HTR-8/SVneo (cell line): ENCODE results near the gene SLC35F3.
"Not testable (repeated sequence)": the region's sequence is repeated elsewhere in the genome, so short reads cannot be mapped to it uniquely, and the experiment has no call there.

Source experiments
- DNase-seq: peaks from one replicate; pipeline ENCODE4 v3.0.0; 2011; ENCODE audit warnings: low spot score, mixed read lengths; ENCODE audit not compliant: insufficient read length
- FAIRE-seq: peaks from 2 replicates; lab custom pipeline; 2011; peaks lifted over from hg19 to GRCh38; lab: Jason Lieb, UNC

The SLC35F3 gene

DNA sequence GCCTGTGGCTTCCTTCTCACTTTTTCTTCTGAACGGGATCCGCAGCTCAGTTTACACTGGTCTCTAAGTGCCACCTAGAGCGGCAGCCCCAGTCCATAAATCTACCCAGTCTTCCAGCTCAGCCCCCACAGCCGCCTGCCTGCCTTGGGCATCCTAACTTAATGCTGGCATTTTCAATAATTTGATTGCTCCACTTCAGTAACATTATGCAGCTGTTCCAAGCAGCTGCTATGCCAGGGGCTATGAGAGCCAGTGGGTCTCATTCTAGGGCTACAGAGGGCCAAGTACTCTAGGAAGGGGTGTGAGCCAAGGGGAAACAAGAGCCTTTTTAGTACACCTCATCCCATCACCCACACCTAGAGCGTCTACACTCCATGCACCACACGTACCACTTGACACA is 420.3 kb downstream of the SLC35F3 start:
- FAIRE-seq, result no peak

DNA sequence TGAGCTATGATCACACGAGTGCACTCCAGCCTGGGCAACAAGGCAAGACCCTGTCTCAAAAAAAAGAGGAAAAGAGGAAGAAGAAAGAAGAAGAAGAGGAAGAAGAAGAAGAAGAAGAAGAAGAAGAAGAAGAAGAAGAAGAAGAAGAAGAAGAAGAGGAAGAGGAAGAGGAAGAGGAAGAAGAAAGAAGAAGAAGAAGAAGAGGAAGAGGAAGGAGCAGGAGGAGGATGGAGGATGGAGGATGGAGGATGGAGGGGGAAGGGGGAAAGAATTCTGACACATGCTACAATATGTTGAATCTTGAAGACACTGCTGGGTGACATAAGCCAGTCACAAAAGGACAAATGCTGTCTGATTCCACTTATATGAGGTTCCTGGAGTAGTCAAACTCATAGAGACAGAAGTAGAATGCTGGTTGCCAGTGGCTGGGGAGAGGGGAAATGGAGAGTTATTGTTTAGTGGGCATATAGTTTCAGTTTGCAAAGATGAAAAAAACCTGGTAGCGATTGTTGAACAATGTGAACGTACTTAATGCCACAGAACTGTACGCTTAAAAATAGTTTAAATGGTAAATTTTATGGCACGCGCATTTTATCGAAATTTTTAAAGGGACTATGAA is 421.5 kb downstream of the SLC35F3 start:
- DNase-seq (no peak), FAIRE-seq (no peak)

More for the DNA sequence above, 420.3 kb downstream of the SLC35F3 start:
- no peak for DNase-seq

DNA sequence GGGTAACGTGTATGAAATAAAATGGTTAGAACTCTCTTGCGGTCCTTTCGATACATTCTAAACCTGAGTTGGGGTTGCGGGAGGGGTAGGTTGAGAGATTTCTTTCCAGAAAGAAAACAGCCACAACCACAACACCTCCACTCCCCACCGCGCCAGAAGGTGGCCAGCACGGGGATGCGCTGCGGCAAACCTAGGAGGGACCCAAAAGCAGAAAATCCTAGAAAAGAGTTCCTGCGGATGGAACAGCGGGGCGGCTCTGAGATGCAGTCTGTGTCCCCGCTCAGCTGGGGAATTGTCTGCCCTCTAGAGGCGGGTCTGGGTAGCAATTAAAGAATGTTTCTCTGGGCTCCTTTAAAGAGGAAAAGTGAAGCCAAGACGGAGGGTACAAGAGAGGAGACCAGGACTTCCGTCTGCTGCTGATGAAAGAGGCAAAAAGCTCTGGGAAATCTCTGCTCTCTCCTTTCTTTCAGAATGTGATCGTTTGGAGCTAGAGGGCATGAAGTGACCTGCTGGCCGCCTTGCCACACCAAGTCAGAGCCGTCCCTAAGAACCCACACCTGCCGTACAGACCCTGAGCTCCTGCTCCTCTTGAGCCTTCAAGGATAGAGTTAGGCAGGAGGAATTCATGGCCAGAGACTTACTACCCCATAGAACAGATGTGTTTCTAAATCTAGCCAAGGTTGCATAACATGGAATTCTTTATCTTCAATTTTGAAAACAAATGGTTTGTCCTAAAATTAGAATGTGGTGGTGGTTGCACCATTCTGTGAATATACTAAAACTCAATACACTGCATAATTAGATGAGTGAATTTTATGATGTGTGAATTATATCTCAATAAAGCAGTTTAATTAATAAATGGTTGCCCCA is 422.3 kb downstream of the SLC35F3 start:
- FAIRE-seq, result no peak
- DNase-seq, result peak; percentile 81

DNA sequence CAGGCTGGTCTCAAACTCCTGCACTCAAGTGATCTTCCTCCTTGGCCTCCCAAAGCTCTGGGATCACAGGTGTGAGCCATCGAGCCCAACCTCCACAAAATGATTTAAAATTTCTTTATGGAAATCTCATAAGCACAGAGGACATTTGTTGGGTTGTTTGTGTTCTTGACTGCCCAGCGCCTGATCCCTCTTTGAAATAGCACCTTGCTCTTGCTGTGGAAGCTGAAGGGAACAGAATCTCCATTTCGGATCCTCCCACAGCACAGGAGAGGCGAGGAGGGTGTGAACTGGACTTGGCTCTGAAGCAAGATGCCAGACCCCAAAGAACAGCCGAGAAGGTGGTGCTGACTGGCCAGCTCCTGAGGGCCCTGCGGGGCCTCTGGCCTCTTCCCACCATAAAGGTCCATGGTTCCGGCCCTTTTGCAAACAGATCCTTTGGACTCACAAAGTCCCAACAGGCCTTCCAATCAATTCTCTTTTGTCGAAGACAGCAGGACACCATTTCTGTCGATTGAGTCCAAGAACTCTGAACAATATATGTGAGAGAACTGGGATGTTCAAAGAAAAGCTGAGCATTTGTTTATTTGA is 423.2 kb downstream of the SLC35F3 start:
- no peak for DNase-seq
- no peak for FAIRE-seq

DNA sequence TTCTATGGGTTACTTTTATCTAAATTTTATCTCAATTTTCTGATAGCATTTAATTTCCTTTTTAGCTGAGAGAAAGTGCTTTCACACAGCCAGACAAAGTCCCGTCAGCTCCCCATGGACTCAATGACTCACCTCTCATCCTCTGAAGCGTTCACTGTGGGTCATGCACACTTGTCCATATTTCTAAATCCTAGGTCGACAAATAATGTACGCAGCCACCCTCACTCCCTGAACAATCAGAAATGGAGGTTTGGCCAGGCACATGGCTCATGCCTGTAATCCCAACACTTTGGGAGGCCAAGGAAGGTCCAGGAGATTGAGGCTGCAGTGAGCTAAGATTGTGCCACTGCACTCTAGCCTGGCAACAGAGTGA is 426.4 kb downstream of the SLC35F3 start:
- FAIRE-seq (no peak), DNase-seq (no peak)

DNA sequence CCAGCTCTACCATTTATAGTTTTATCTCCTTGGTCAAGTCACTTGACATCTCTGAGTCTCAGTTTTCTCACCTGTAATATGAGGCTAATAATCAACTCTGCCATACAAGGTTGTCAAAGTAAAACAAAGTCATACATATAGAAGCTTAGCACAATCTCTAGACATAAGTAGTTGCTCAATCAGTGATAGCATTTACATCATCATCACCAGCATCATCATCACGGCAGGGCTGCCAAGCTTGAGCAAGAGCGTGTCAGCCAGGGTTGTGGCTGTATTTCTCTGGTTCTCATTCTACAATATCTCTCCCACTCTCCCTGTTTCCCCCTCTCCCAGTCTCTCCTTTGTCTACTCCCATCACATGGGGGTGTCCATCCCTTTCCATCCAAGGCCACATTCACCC is 427.0 kb downstream of the SLC35F3 start:
- FAIRE-seq (no peak), DNase-seq (no peak)

DNA sequence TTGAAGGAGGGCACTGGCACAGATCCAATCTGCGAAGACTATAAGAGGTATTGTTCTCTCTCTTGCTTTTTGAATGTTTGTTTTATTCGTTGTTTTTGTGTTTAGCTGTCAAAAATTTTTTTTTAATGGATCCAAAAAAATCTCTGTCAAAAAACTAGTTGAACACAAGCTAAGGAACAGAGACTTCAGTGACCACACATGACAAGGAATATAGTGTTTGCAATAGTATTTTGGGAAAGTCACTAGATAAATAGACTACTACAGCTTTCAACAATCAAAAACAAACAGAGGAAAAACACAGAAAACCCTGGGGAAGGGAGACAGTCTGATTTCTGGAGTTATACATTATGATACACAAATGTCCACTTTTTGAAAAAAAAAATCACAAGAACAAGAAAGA is 431.9 kb downstream of the SLC35F3 start:
- no peak for DNase-seq
- no peak for FAIRE-seq

DNA sequence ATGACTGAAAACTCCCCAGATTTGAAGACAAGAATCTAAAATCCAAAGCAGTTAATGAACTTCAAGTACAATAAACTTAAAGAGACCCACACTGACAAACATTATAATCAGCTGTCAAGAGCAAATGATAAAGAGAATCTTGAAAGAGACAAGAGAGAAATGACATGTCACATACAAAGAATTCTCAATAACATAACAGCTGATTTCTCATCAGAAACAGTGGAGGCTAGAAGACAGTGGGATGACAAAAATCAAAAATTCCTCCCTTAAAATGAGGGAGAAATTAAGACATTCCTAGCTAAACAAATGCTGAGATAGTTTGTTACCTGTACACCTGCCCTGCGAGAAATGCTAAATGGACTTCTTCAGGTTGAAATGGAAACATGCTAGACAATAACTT is 432.8 kb downstream of the SLC35F3 start:
- FAIRE-seq, result no peak
- DNase-seq, result no peak

DNA sequence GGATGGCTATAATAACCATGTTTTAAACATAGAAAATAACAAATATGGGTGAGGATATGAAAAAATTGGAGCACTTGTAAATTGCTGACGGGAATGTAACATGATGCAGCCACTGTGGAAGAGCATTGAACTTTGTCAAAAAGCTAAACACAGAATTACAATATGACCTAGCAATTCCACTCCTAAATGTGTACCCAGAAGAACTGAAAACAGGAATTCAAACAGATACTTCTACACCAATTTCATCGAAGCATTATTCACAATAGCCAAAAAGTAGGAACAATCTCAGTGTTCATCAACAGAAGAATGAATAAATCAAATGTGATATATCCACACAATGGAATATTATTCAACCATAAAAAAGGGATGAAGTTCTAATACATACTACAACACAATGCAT is 436.1 kb downstream of the SLC35F3 start:
- FAIRE-seq (no peak), DNase-seq (no peak)

DNA sequence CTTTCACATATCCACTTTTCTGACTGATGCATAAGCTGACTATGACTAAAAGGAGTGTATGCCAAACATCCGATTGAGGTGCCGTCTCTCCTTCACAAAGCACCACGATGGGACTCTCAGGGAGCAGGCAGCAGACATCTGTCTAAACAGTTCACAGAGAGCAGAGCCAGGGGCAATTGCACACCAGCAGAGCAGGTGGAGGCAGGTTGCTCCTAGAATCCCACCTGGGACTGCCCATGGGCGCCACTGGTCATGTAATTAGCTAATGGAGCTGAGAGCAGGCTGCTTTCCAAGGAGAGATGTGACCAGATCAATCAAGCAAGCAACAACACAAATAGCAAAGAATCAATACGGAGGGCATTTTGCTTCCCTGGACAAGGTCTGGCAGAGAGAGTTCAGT is 438.3 kb downstream of the SLC35F3 start:
- DNase-seq (no peak), FAIRE-seq (no peak)

DNA sequence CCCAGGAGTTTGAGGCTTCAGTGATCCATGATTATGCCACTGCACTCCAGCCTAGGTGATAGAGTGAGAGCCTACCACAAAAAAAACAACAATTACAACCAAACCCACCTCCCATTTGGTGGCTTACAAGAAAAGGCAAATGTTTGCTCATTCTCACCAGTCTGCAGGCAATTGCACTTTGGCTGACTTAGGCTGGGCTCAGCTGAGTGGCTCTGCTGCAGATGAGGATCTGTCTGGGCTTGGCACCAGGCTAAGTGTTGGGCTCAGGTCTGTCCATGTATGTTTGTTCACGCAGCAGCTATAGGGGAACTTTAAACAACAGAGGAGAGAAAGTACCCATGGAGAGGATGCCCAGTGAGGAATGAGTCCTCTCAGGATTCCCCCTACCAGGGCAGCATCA is 440.8 kb downstream of the SLC35F3 start:
- DNase-seq (no peak), FAIRE-seq (no peak)

DNA sequence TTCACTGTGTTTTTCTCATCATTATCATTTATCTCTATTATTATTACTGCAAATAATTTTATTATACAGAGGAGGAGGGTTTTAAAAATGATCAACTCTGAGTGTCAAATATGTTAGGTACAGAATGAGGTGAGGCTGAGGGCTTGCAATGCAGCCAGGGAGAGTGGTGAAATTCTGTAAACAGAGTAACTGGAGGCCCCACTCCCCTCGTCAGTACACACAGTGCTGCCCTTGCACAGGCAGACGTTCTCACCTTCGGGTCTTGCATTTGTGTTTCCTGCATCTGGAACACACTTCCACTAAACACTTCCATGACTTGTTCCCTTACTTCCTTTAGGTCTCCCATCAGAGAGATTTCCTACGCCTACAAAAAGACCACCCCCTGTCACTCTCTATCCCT is 444.5 kb downstream of the SLC35F3 start:
- DNase-seq (no peak), FAIRE-seq (no peak)

DNA sequence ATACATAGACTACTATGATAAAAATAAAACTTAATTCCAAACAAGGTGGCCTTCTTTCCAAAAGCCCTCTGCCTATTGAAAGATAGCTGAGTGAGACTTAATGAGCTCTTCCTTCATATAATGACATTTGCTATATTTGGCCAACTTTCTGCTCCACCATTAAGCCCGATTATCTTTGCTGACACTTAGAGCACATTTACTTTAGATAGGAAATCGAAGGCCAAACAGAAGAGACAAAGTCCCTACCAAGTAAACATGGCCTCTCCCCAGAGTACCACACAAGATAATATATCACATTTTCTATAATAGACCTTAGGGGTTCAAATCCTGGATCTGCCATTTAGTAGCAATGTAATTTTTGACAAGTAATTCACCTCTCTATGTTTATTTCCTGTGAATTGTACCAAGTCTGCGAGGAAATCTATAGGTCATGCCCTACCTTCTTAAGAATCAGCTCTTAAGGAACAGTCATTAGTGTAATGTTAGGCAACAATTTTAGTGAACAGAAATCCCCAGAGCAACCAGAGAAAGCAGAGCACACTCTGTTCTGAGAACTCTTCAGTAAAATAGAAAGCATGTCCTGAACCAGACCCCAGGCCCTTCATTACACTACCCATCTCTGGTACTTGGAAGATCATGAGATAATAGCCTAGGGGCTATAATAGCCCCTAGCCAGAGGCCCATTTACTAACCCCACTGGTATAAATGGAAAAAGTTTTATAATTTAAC is 451.5 kb downstream of the SLC35F3 start:
- DNase-seq, result no peak

DNA sequence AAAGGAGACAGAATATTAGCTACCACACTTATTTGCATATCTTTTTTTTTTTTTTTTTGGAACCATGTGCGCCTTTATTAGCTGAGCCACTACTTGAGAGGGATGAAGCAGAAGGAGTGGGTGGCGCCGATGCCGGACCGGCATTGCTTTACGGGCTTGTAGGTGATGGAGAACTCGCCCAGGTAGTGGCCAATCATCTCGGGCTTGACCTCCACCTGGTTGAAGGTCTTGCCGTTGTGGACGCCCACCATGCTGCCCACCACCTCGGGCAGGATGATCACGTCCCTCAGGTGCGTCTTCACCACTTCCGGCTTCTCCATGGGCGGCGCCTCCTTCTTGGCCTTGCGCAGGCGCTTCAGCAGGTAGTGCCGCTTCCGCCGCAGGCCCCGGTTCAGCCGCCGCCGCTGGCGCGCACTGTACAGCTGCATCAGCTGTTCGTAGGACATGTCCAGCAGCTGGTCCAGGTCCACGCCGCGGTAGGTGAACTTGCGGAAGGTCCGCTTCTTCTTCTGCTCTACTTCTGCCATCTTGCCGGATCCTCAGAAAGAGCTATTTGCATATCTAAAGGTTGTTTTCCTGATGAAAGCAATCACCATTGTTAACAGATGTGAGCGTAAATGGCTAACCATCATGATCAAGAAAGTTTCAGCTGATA is 452.3 kb downstream of the SLC35F3 start:
- FAIRE-seq, DNase-seq: not testable (repeated sequence)

More for the DNA sequence above, 451.5 kb downstream of the SLC35F3 start:
- FAIRE-seq, result no peak

DNA sequence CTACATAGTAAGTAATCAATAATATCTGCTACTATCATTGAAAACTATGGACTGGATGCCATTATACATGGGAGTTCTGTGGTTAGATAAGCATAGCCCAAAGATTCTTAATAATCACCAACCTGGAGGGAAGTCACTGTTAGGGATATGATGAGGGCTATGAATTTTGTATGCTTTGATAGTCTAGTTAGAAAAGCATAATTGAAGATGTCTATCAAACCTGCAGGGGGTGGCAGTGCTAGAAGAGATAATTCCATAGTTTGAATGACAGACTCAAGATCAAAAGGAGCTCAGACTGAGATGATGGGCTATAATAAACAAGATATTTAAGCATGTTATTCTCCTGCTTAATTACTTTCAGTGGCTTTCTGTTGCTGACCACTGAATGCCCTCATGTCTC is 453.4 kb downstream of the SLC35F3 start:
- DNase-seq, result no peak
- no peak for FAIRE-seq

DNA sequence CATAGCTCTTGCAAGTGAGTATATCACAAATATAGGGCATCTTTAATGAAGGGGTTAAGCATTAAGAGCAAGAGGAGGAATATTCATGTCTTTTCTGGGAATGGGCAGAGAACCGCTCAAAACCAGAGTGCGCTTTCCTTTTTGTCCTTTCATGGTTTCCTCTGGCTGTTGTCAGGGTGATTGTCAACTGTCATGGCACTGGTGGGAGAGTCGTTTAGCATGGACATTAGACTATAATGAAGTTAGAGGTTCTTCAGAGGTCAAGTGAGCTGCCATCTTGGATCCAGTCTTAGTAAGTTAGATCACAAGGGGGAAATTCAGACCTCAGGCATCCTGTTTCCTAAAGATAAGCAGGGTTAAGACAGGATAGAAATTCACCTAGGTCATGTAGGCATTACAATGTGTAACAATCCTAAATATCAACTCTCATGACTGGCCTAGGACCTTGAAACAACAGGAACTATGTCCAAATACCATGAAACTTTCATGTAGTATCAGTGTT is 456.7 kb downstream of the SLC35F3 start:
- FAIRE-seq (no peak), DNase-seq (no peak)

DNA sequence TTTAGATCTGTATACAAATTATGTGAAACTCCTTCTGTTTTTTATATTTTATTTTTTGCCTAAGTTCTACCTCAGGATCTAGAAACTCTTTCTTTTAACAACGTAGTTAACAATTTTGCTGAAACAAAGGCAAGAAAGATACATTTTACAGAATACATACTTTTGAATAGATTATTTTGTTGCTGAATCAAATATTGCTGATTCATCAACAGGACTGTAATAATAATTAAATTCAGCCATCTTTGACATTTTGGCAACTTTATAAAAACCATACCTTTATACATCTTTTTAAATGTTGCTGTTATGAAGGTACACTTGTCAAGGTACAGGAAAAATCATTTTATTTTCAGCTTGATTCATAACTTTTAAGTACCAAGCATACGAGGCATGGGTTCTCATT is 458.1 kb downstream of the SLC35F3 start:
- no peak for DNase-seq
- no peak for FAIRE-seq

DNA sequence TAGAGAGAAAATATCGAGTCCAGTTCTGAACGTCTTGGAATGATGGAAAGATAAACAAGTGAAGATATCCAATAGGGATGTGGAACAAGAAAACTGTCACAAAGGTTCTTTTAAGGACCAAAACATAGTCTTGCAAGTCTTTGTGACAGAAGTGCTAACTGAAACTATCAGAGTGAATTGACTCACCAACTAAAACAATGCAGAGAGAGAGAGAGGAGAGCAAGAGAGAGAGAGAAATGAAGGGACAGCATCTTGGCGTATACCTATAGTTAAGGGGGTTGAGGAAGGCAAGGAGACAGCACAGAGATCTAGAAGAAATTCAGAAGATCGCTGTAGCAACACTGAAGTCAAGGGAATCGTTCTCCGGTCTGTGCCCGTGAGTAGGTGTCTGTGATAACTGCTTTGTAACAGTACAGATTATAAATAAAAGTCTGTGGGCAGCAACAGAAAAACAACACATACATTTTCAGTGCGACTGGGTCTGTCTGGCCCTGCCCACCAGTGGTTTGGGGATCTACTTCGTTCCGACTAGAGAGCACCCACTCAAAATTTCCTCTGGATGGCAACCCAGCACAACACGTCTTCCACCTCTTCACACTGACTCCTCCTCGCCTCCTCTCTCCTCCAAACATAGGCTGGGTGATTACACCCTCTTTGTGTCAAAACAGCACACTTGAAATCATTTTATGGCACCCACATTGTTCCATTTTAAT is 464.0 kb downstream of the SLC35F3 start:
- no peak for FAIRE-seq
- DNase-seq, result no peak

DNA sequence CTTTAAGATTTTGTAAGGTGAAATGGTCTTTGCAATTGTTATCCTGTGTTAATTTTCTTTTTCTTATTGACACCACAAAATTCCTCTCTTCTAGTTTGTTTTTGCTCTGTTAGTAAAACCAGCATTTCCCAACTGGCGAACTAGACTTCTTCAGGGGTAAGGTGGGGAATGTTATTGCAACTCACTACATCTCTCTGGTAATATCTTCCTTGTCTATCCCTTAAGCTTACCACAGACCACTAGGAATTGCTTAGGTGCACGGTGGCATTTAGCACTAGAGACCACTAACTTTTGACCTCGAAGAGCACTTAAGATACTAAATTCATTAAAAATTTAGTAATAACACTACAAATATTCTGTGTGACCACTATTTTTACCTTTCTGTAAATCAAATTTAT is 464.6 kb downstream of the SLC35F3 start:
- DNase-seq (no peak), FAIRE-seq (no peak)
